HEK293 (cell line): ENCODE results near the gene IFIT2.

ENCODE experiments used
- CTCF ChIA-PET: fragments of 350-600 bp; formaldehyde crosslinking; extraction: SDS; loops from one replicate; lab custom pipeline; 2021; ENCODE audit warnings: antibody characterized with exemption; lab: Yijun Ruan, JAX
- POLR2A ChIA-PET: fragments of 300-600 bp; formaldehyde crosslinking; extraction: SDS; loops from one replicate; lab custom pipeline; 2020; ENCODE audit warnings: antibody characterized with exemption, inconsistent platforms; lab: Yijun Ruan, JAX
- H3K27ac ChIP-seq: fragments of 200-500 bp; sonication (Bioruptor generic); 2 replicates; pipeline ENCODE4 v1.5.1; 2014; ENCODE audit warnings: low read depth, low read length, control low read depth, inconsistent platforms; ENCODE audit errors: extremely low read depth
- H3K36me3 ChIP-seq, 2 experiments: fragments of 200-500 bp in 1 of 2; sonication (Bioruptor generic) in 1 of 2; 1 replicate in 1 of 2; 2 replicates in 1 of 2; pipeline ENCODE4 v1.5.1; 2014 to 2017; ENCODE audit warnings: inconsistent platforms in 2 of 2, low read length in 2 of 2; ENCODE audit not compliant: control insufficient read depth in 2 of 2, insufficient read depth in 1 of 2
- H3K4me1 ChIP-seq: fragments of 200-500 bp; sonication (Bioruptor generic); 2 replicates; pipeline ENCODE4 v1.5.1; 2014; ENCODE audit warnings: mild to moderate bottlenecking, low read length, inconsistent platforms; ENCODE audit not compliant: control insufficient read depth, insufficient read depth
- H3K4me3 ChIP-seq: 2 replicates; pipeline ENCODE4 v1.5.1; 2011; ENCODE audit warnings: low read depth, mild to moderate bottlenecking, control low read depth, low read length, moderate library complexity
- H3K9me3 ChIP-seq: fragments of 200-500 bp; sonication (Bioruptor generic); 2 replicates; pipeline ENCODE4 v1.5.1; 2014; ENCODE audit warnings: low read depth, low read length, inconsistent platforms; ENCODE audit not compliant: control insufficient read depth, insufficient read depth
- BCL11A ChIP-seq: fragments of 450-650 bp; formaldehyde crosslinking; IDR thresholded peaks from 2 replicates; pipeline ENCODE4 v1.5.1; 2016; ENCODE audit warnings: low read depth, missing biosample characterization, missing genetic modification characterization
- BCL11B ChIP-seq: fragments of 450-650 bp; formaldehyde crosslinking; IDR thresholded peaks from 2 replicates; pipeline ENCODE4 v1.5.1; 2016; ENCODE audit warnings: low read depth, missing biosample characterization, missing genetic modification characterization
- BCL6B ChIP-seq: fragments of 450-650 bp; formaldehyde crosslinking; IDR thresholded peaks from 2 replicates; pipeline ENCODE4 v1.5.1; 2017; ENCODE audit warnings: missing biosample characterization, missing genetic modification characterization
- GLI2 ChIP-seq: fragments of 450-650 bp; formaldehyde crosslinking; IDR thresholded peaks from 2 replicates; pipeline ENCODE4; 2017; ENCODE audit warnings: missing biosample characterization, missing genetic modification characterization, low read depth, borderline replicate concordance
- PRDM1 ChIP-seq: fragments of 450-650 bp; formaldehyde crosslinking; IDR thresholded peaks from 2 replicates; pipeline ENCODE4; 2016; ENCODE audit warnings: missing biosample characterization, missing genetic modification characterization
- PRDM10 ChIP-seq: fragments of 450-650 bp; formaldehyde crosslinking; IDR thresholded peaks from 2 replicates; pipeline ENCODE4 v1.5.1; 2016; ENCODE audit warnings: missing biosample characterization, missing genetic modification characterization
- ZFP69B ChIP-seq: fragments of 450-650 bp; formaldehyde crosslinking; IDR thresholded peaks from 2 replicates; pipeline ENCODE4 v1.5.1; 2016; ENCODE audit warnings: missing biosample characterization, missing genetic modification characterization
- ZNF184 ChIP-seq: fragments of 450-650 bp; IDR thresholded peaks from 2 replicates; pipeline ENCODE4 v1.5.1; 2018; ENCODE audit warnings: missing biosample characterization, mild to moderate bottlenecking, missing genetic modification characterization
- ZNF266 ChIP-seq: fragments of 450-650 bp; formaldehyde crosslinking; IDR thresholded peaks from 2 replicates; pipeline ENCODE4 v1.5.1; 2016; ENCODE audit warnings: missing biosample characterization, missing genetic modification characterization, low read depth
- ZNF274 ChIP-seq, 2 experiments: fragments of 200-500 bp in 1 of 2; fragments of 450-650 bp in 1 of 2; sonication (Bioruptor generic) in 1 of 2; formaldehyde crosslinking in 1 of 2; IDR thresholded peaks; 2 replicates each; pipeline versions ENCODE4 v1.5.1 to v1.6.1; 2014 to 2016; ENCODE audit warnings: borderline replicate concordance in 1 of 2, inconsistent platforms in 1 of 2, low read length in 1 of 2, missing biosample characterization in 1 of 2, missing genetic modification characterization in 1 of 2
- ZNF362 ChIP-seq: fragments of 450-650 bp; formaldehyde crosslinking; IDR thresholded peaks from 2 replicates; pipeline ENCODE4 v1.5.1; 2016; ENCODE audit warnings: missing biosample characterization, missing genetic modification characterization
- ZNF366 ChIP-seq: fragments of 450-650 bp; formaldehyde crosslinking; conservative IDR thresholded peaks from 2 replicates; pipeline ENCODE4 v1.5.1; 2016; ENCODE audit warnings: missing biosample characterization, missing genetic modification characterization
- ZNF423 ChIP-seq: fragments of 450-650 bp; formaldehyde crosslinking; IDR thresholded peaks from 2 replicates; pipeline ENCODE4 v1.5.1; 2016; ENCODE audit warnings: missing biosample characterization, missing genetic modification characterization
- ZNF501 ChIP-seq: fragments of 450-650 bp; formaldehyde crosslinking; IDR thresholded peaks from 2 replicates; pipeline ENCODE4 v1.5.1; 2016; ENCODE audit warnings: missing biosample characterization, missing genetic modification characterization
- ZNF585B ChIP-seq: fragments of 450-650 bp; formaldehyde crosslinking; IDR thresholded peaks from 2 replicates; pipeline ENCODE4 v1.5.1; 2016; ENCODE audit warnings: missing biosample characterization, missing genetic modification characterization
- ZNF629 ChIP-seq: fragments of 450-650 bp; formaldehyde crosslinking; IDR thresholded peaks from 2 replicates; pipeline ENCODE4 v1.5.1; 2017; ENCODE audit warnings: missing biosample characterization, missing genetic modification characterization
- ZNF692 ChIP-seq: fragments of 450-650 bp; formaldehyde crosslinking; IDR thresholded peaks from 2 replicates; pipeline ENCODE4 v1.5.1; 2016; ENCODE audit warnings: missing biosample characterization, missing genetic modification characterization
- ZNF76 ChIP-seq: fragments of 450-650 bp; formaldehyde crosslinking; IDR thresholded peaks from 2 replicates; pipeline ENCODE4; 2016; ENCODE audit warnings: low read depth, missing biosample characterization, missing genetic modification characterization, borderline replicate concordance

Gene IFIT2

GRCh38 chr10:89274928-89275327 lies 26.9 kb upstream of the IFIT2 start (continued):
- TF ChIP-seq BCL6B: no peak
- no peak for TF ChIP-seq ZNF423 (tag by site-specific recombination)
- no peak for TF ChIP-seq ZNF266 (tag by site-specific recombination)
- no peak for TF ChIP-seq BCL11B (tag by site-specific recombination)
- no peak for TF ChIP-seq ZNF501 (tag by site-specific recombination)

- Histone ChIP-seq H3K9me3 (no peaks in the 10 kb centered on the region), H3K36me3 (no peaks in the 10 kb centered on the region), H3K4me3 (no peak overlapping the region), H3K4me1 (peaks cover 4% of the 10 kb centered on the region), H3K27ac (no peak overlapping the region)
- TF ChIP-seq ZNF184 (tag by site-specific recombination) (no peak), BCL11A (tag by site-specific recombination) (no peak), ZNF76 (tag by site-specific recombination) (no peak), GLI2 (tag by site-specific recombination) (no peak)
- POLR2A ChIA-PET: no interaction called here
- CTCF ChIA-PET: no interaction called here
These were observed 26.5 kb upstream of the IFIT2 start for GRCh38 chr10:89275383-89275782.

GRCh38 chr10:89278034-89278535 lies 23.8 kb upstream of the IFIT2 start:
- Histone ChIP-seq H3K4me1 (peaks cover 4% of the 10 kb centered on the region), H3K36me3 (no peaks in the 10 kb centered on the region), H3K4me3 (no peak overlapping the region), H3K27ac (no peak overlapping the region), H3K9me3 (no peaks in the 10 kb centered on the region)
- ChIA-PET CTCF (no interaction called here), POLR2A (no interaction called here)
- TF ChIP-seq ZNF366 (tag by site-specific recombination) (peak; percentile 29; the same call in 1 of the 2 replicates), ZFP69B (tag by site-specific recombination) (0 out of 2 replicates have a peak, but pooled peaks have one; percentile 29), ZNF585B (tag by site-specific recombination) (no peak), ZNF274 (IDR thresholded peaks at IDR 0.05; ENCODE audit: low read length) (no peak), ZNF274 (tag by site-specific recombination; IDR thresholded peaks at IDR 0.05; ENCODE audit: borderline replicate concordance) (no peak), PRDM10 (tag by site-specific recombination) (peak; percentile 65), ZNF362 (tag by site-specific recombination) (peak; percentile 95), PRDM1 (tag by site-specific recombination) (peak; percentile 56; the same call in 1 of the 2 replicates), ZNF692 (tag by site-specific recombination) (0 out of 2 replicates have a peak, but pooled peaks have one; percentile 52), ZNF629 (0 out of 2 replicates have a peak, but pooled peaks have one; percentile 19)
